ENCODE results near the gene CUTA. TPM values are rescaled to one million over a fixed set of nuclear protein-coding genes. Genes with fewer than 3 reads are reported as not detected.
A peak's percentile ranks its signal among the peaks of the same experiment; 100 is the strongest.

CUTA gene
- polyA plus RNA-seq, 1 donor from 2014 or later: 343 TPM

GRCh38 chr6:33427585-33428223 is 9.8 kb upstream of the CUTA start:
- Histone ChIP-seq H3K79me2 (replicated peaks; ENCODE audit: insufficient read depth, low read length) (peaks cover 48% of the 10 kb centered on the region), H3K27me3 (ENCODE audit: insufficient read depth, low read depth, low read length) (no peaks in the 10 kb centered on the region), H2AFZ (ENCODE audit: low read depth, low read length) (no peak overlapping the region), H3K27ac (ENCODE audit: low read length) (peak overlapping the region; percentile 83), H3K9ac (ENCODE audit: low read length) (peak overlapping the region; percentile 81), H4K20me1 (ENCODE audit: insufficient read depth) (no peaks in the 10 kb centered on the region), H3K36me3 (ENCODE audit: insufficient read depth, low read length) (no peaks in the 10 kb centered on the region), H3K9me3 (ENCODE audit: low read length) (no peaks in the 10 kb centered on the region), H3F3A (ENCODE audit: insufficient read depth, low read length, poor library complexity, severe bottlenecking) (peaks cover 5% of the 10 kb centered on the region), H3K4me3 (ENCODE audit: low read length) (peak overlapping the region; percentile 87), H3K4me2 (ENCODE audit: low read length) (peak overlapping the region; percentile 74), H3K9me2 (ENCODE audit: insufficient read depth, low read length) (no peaks in the 10 kb centered on the region)
- peak; percentile 20 for TF ChIP-seq CTCF (IDR thresholded peaks at IDR 0.05; ENCODE audit: poor library complexity, severe bottlenecking)
- no peak for TF ChIP-seq POLR2AphosphoS5 (IDR thresholded peaks at IDR 0.05)
- TF ChIP-seq SMC3 (conservative IDR thresholded peaks at IDR 0.05; ENCODE audit: poor library complexity): no peak
- peak; percentile 6 for TF ChIP-seq MXI1 (conservative IDR thresholded peaks at IDR 0.05; ENCODE audit: poor library complexity, severe bottlenecking)
- peak; percentile 44 for TF ChIP-seq TAF1 (IDR thresholded peaks at IDR 0.05; ENCODE audit: low read depth)
- no peak for TF ChIP-seq EZH2 (IDR thresholded peaks at IDR 0.05; ENCODE audit: borderline replicate concordance, insufficient read depth, low read length, poor library complexity, severe bottlenecking)
- TF ChIP-seq EP300 (conservative IDR thresholded peaks at IDR 0.05; ENCODE audit: poor library complexity, severe bottlenecking): no peak
- no peak for TF ChIP-seq REST (IDR thresholded peaks at IDR 0.05; ENCODE audit: borderline replicate concordance)
- TF ChIP-seq RAD21 (conservative IDR thresholded peaks at IDR 0.05): no peak

- Histone ChIP-seq H3K79me2 (replicated peaks; ENCODE audit: insufficient read depth, low read length) (peaks cover 55% of the 10 kb centered on the region), H3K27me3 (ENCODE audit: insufficient read depth, low read depth, low read length) (no peaks in the 10 kb centered on the region), H3F3A (ENCODE audit: insufficient read depth, low read length, poor library complexity, severe bottlenecking) (peaks cover 5% of the 10 kb centered on the region), H3K9me2 (ENCODE audit: insufficient read depth, low read length) (no peaks in the 10 kb centered on the region), H2AFZ (ENCODE audit: low read depth, low read length) (no peak overlapping the region), H3K4me3 (ENCODE audit: low read length) (peak overlapping the region; percentile 70), H3K36me3 (ENCODE audit: insufficient read depth, low read length) (no peaks in the 10 kb centered on the region), H3K9ac (ENCODE audit: low read length) (peak overlapping the region; percentile 81), H3K27ac (ENCODE audit: low read length) (peak overlapping the region; percentile 83), H3K4me2 (ENCODE audit: low read length) (peak overlapping the region; percentile 74), H3K9me3 (ENCODE audit: low read length) (no peaks in the 10 kb centered on the region), H4K20me1 (ENCODE audit: insufficient read depth) (no peaks in the 10 kb centered on the region)
- TF ChIP-seq TAF1 (IDR thresholded peaks at IDR 0.05; ENCODE audit: low read depth): no peak
- TF ChIP-seq POLR2AphosphoS5 (IDR thresholded peaks at IDR 0.05): peak; percentile 62
Observed at GRCh38 chr6:33426590-33427511, 8.9 kb upstream of the CUTA start.
